Brain pericyte (primary cell): ENCODE measurements around the gene SPSB3.

ENCODE experiments used
- DNase-seq: peaks from one replicate; pipeline ENCODE4 v3.0.0-alpha.2; 2012; ENCODE audit warnings: low read depth, low spot score

Gene SPSB3

DNA sequence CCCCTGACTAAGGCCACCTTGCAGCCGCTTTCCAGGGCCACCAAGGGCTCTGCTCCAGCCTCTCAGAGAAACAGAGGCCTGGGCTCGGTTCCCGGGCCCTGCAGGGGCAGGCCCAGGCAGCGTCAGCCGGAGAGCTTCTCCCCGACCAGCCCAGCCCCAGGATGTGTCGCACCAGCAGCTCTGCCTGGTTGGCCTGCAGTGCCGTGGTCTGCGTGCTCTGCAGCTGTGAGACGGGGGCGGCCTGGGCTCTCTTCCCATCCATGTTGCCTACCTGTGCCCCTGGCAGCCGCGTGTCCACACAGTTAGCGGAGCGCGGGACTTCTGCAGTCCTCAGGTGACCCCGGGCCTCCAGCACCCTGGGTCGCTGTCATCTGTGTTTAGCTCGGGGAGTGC lies 6.3 kb upstream of the SPSB3 start:
- no peak for DNase-seq

DNA sequence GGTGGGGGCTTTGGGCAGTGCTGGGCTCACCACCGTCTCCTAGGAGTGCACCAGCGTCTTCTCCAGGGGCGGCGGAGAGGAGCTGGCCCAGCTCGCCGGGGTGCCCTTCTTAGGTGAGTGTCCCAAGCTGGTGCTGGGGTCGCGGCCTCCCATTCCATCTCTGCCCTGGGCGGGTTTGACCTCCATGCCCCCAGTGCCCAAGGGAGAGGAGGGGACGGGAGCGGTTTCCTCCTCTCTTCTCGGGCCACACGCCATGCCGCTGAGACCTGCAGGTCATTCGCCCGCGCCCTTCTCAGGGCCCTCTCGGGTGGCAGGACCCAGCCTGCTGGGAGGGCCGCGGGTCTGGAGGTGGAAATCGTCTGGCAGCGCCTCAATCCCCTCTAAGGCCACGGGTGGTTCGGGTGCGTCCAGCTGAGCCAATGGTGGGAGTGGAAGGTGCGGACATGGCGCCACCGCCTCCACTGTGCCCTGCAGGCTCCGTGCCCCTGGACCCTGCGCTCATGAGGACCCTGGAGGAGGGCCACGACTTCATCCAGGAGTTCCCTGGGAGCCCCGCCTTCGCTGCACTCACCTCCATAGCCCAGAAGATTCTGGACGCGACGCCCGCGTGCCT lies 5.8 kb upstream of the SPSB3 start:
- DNase-seq, result no peak

DNA sequence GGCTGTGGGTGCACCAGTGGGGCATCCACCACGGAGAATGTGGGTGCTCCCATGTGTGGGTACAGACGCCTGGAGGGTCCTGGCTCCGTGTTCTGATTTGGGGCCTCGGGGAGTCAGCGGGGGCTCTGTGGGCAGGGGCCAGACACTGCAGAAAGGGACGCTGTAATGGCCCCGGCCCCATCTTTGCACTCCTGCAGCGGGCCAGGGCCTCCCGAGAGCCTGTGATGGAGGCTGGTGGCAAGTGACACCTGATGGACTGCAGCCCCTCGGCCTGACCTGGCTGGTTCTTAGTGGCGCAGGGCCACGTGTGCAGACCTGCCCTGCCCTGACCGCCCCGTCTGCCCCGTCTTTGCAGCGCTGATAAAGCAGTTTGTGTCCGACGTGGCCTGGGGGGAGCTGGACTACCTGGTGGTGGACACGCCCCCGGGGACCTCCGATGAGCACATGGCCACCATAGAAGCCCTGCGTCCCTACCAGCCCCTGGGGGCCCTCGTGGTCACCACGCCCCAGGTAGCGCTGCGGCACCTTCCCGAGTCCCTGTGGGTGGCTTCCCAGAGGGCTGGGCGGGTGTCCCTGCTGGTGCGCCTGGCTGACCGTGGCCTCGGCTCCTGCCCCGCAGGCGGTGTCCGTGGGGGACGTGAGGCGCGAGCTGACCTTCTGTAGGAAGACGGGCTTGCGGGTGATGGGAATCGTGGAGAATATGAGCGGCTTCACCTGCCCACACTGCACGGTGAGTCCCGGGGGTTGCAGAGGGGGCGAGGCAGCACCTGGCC lies 5.1 kb upstream of the SPSB3 start:
- no peak for DNase-seq

DNA sequence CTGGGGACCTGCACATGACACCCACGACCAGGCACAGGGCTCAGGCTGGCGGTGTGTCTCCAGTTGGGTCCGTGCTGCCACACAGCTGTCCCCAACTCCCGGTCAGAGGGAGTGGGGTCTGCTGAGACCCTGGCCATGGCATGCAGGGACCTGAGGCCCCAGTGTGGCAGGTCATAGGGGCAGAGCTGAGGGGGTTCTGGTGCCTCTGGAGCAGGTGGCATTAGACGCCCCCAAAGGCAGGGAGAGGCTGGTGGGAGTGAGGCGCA lies 4.6 kb upstream of the SPSB3 start:
- no peak for DNase-seq

DNA sequence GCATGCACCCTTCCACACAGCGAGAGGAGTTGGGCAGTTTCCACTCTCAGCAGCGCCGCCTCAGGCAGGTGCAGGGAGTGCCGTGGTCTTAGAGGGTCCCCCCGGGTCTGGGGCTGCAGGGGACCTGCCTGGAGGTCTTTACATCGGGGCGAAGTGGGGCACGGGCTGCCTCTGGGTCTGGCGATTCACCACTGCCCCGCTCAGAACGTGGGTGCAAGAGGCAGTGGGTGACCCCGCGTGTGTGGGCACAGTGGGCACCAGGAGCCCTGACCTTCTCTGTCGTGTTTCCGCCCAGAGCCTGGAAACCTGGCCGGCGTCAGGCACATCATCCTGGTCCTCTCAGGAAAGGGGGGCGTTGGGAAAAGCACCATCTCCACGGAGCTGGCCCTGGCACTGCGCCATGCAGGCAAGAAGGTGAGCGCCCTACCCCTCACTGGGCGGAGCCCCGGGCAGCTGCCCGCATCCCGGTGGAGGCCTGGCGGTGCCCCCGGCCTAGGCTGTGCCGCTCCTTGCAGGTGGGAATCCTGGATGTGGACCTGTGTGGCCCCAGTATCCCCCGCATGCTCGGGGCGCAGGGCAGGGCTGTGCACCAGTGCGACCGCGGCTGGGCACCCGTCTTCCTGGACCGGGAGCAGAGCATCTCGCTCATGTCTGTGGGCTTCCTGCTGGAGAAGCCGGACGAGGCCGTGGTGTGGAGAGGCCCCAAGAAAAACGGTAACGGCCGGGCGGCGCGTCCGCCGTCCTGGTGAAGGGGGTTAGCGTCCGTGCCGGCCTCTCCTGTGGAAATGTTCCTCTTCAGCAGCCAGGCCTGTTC lies 4.1 kb upstream of the SPSB3 start:
- no peak for DNase-seq

DNA sequence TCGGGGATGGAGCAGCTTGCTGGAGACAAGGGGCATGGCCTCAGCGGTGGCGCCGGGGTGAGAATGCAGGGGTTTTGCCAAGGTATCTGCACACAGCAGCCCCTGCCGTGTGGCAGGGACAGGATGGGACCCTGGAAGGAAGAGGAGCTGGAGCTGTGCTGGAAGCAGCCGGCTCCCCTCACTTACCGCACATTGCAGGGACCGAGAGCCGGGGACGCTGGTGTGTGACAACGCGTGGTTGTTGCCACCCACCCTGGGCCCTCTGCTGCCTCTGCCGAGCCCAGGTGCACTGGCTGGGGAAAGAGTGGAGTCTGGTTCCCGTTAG lies 3.4 kb upstream of the SPSB3 start:
- no peak for DNase-seq

DNA sequence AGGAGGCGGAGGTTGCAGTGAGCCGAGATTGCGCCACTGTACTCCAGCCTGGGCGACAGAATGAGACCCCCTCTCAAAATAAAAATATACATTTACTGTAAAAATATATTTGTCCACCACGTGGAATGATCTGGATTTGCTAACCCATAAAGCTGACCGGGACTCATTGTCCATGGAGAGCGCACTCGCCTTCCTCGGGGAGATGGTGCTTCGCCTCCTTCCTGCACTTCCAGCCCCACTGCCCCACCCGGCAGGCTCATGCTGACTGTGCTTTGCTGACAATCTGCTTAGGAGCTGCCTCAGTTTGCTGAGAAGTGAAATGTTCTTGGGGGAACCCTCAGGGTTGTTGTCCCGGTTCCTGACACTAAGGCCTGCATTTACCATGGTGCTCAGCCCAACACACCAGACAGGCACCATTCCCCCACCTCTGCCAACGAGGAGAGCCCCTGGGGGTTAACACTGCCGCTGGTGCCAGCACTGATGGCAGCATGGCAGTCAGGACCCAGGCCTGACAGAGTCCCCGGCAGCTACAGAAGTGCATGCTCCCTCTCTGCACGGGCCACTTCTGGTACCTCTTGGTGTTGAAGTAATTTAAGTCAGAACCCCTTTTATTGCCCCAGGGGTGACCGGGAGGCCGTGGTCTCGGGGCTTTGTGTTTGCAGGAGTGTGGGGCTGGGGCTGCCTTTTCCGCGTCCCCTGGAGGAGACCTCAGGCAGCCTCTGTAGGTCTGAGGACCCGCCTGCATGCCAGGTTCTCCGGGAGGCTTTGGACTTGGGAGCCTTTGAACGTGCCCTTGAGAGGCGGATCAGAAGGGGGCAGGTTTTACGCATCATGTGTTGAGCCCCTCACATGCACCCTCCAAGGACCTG lies 2.8 kb upstream of the SPSB3 start:
- DNase-seq, result no peak

DNA sequence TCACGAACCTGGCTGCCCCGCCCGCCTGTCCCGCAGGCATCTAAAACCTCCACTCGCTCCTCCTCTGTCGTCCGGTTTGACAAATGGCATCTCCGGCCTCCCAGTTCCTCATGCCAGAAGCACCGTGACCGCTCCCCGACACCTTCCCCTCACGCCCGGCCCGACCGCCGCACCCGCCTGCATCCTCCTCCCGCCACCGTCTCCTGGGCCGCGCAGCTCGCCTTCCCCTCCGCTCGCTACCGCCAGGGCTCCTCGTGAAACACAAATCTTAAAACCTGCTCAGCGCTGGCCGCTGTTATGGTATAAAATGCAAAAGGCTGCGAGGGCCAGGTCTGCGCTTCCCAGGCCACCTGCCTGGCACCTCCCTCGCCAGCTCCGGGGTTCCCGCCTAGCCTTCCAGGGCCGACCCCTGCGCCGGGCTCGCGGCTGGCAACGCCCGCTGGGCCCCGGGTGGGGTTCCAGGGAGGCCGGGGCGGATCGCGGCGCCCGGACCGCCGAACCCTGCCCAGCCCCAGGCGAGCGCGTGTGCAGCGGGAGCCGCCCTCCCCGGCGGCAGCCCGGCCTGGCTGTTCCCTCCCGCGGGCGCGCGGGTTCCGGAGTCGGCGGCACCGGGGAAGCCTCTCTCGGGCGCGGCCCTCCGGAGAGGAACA lies 488 bp downstream of the SPSB3 start:
- no peak for DNase-seq

DNA sequence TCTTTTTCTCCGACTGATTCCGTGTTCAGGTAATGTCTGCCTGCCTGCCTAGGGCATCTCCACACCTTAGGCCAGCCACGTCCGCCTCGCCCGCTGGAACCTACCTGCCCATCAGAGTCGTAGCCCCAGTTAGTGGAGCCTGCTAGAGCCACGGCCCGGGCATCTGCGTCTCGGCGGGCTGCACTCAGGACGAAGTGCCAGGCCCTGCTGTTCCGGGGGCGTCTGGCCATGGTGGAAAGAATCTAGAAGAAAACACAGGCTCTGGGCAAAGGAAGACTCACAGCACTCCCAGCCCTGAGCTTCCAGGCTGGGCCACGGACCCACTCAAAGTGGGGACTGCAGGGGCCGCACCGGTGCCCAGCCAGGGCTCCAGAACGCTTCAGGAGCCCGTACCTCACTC lies 1.1 kb downstream of the SPSB3 start:
- DNase-seq, result no peak

DNA sequence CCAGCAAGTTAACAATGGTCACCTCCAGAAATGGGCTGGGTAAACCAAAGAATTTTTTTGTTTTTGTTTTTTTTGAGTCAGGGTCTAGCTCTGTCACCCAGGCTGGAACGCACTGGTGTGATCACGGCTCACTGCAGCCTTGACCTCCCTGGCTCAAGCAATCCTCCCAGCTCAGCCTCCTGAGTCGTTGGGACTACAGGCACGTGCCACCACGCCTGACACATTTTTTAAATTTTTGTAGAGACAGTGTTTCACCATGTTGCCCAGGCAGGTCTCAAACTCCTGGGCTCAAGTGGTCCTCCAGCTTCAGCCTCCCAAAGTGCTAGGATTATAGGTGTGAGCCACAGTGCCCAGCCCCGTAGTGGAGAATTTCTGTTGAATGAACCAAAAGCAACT lies 1.7 kb downstream of the SPSB3 start:
- no peak for DNase-seq

DNA sequence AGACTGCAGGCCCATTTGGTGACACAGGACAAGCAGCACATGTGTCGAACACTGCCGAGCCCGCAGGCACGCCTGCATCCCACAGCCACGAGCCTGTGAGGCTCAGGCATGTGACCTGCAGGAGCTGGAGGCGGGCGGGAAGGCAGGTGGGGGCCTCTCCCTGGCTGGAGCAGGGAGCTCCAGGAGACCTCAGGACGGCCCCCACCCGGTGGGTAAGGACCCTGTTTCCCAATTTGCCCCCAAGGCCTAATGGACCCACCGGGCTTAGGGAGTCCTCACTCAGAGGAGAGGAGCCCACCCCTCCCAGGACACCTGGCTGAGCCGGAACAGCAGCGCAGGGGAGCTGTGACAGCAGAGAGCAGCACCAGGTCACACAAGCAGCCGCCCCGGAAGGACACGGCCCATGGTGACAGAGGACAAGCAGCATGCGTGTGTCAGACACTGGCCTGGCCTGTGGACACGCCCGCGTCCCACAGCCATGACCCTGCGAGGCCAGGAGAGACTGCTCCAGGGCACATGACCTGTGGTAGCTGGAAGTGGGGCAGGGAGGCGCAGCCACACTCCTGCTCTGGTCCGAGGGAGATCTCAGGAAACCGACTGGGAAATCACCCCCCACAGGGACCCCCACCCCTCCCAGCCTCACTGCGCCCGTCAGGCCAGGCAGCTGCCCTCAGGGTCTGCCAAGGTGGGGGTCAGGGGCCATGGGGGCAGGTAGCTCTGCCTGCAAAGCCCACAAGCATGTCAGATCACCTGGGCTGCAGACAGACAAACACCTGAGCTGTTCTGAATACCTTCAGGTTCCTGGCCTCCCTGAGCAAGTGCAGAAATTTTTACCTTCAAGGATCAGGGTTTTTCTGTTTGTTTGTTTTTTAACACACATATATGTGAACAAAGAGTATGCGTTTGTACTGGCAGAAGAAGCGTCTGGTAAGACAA lies 2.4 kb downstream of the SPSB3 start:
- no peak for DNase-seq

DNA sequence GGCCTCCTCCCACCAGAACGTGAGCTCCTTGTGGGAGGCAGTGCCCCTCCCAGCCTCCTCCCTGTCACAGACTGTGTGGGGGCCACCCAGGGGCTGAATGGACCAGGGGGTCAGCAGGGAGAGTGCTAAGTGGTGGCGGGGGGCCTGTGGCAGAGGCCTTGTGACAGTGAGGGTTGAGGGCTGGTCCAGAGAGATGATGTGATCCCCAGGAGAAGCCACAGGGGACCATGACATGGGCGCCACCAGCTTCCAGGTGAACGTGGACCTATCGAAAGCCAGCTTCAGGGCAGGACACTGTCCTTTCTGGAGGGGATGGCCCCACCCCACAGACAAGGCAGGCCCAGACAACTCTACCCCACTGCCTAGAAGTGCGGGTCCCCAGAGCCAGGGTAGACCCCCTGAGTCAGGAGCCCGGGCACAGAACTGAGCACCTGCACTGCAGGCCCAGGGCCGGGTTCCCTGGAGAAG lies 3.1 kb downstream of the SPSB3 start:
- no peak for DNase-seq

DNA sequence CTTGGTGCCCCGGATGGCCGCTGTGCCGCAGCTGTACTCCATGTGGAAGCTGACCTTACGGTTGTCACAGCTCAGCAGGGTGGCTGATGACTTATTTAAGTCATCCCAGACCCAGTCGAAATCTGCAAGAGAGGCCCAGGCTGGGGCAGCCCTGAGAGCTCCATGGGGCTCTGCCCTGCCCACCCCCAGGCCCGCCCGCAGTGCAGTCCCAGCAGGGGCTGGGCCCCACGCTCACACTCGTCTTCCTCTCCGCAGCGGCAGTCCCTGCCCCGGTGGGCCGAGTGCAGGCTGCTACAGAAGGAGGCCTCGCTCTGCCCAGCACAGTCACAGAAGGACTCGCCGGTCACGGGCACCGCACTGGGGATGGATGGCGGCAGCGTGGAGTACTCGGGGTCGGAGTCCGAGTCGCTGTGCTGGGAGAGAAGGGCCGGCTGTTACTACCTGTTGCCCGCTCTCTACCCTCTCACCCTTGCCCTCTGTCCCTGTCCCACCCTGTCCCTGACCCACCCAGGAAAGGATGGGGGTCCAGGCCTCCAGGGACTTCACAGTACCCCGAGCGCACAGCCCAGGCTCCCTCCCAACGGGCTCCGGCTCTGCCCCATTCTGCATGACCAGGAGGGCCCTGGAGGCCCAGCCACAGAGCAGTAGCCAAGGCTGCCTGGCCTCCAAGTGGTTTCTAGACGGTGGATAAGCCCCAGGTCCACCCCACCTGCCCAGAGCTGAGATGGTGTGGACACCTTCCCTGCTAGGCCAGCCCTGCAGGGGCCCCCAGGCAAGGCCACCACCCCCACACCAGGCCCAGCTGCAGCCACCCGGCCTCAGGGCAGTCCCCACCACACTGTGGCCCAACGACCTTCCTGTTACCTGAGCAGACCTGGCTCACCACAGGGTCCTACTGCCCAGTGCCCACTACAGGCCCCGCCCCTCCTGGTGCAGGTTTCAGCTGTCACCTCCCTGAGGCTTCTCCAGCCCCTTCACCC lies 3.9 kb downstream of the SPSB3 start:
- DNase-seq, result peak; percentile 78

DNA sequence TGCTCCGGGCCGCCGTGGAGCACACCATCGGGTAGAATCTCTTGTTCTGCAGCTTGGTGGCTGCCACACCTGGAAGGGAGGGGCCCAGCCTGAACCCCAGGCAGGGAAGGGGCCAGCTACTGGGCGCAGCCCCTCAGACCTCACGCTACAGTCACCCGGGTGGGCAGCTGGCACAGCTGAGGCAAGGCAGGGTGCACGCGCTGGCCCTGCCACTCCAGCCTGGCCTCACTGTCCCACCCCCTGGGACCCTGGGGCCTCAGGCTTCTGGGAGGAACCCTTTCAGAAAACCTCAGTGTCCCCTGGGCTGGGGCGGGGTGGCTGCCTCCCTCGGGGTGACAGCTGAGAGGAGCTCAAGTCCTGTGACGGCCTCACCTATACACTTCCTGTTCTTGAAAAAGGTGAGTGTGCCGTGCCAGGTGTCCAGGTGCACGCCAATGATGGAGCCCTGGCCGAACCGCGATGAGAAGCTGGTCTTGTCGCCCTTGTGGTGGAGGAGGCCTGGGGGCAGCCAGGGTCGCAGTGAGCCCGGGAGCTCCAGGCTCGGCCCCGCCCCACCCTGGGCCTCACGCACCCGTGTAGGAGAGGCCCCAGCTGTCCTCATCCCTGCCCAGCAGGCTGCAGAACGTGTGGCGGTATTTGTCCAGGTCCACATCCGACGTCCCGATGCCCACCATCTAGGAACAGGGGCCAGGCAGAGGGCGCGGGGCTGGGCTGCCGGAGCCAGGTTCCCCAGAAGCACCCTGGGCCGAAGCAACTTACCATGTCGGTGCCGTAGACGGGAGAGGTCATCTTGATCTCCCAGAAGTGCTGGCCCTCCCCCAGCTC lies 4.8 kb downstream of the SPSB3 start:
- DNase-seq, result no peak

DNA sequence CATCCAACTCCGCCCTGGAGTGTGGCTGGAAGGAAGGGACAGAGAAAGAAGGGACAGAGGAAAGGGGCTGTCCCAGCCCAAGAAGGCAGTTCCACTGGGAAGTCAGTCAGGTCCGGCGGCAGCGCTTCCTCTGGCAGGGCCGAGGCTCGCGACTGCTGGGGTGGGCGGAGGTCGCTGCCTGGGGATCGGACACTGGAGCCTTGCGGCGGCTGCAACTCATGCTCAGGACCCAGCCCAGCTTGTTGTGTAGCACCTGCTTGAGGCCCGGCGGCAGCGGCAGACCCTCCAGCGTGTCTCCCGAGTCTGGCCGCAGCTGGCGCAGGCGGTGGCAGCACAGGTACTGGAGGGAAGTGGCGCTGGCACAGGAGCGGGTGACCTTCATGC lies 5.4 kb downstream of the SPSB3 start:
- no peak for DNase-seq

DNA sequence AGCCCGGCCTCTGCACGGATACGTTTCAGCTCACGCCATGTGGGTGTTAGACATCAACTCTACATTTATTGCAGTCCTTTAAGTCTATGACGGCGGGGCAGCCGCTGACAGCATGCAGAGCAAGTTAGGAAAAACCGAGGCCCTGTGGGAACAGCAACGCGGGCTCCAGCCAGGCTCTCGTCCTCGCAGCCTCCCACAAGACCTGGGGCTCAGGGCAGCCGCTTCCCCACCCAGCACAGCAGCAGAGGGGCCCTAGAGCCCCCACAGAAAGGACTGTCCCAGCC lies 5.8 kb downstream of the SPSB3 start:
- DNase-seq, result no peak

DNA sequence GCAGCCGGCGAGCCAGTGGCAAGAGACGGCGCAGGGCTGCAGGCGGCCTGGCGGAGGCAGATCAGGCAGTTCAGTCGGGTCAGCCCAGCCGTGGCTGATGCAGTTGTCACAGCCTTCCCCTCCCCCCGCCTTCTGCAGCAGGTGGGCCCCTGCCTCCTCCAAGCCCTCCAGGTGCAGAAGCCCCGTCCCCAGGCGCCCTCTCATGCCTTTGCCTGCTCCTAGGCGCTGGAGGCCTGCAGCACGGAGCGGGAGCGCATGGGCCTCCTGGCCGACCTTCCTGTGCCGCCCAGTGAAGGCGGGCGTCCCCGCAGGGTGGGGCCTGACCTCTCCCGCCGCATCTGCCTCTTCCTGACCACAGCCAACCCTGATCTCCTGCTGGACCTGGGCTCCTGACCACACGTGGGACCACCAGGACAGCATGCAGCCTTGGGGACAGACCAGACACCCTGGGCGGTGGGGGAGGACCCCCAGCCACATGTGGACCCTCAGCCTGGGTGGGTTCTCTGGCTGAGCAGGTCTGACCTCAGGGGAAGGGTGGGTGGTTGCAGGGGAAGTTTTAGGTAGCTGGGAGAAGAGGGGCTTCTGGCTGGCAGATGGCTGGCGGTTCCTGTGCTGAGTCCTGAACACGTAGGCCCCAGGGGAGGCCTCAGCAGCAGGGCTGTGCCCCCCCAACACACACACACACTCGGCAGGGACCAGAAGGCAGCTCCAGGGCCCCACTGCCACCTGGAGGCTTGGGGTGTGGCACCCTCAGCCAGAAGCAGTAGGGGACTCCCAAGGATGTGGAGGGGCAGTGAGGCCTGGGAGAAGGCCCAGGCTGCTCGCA lies 6.3 kb downstream of the SPSB3 start:
- DNase-seq, result no peak
